Measurements from ENCODE around the gene PSMC3. TPM values are rescaled to one million over a fixed set of nuclear protein-coding genes. Genes with fewer than 3 reads are reported as not detected.

PSMC3 gene
- total and polyA plus RNA-seq, 2 of the 13 experiments (the other 11 are each of a cell fraction or from before 2014, with no cell fraction given): 75.8 to 214 TPM

- Histone ChIP-seq H3K79me2 (ENCODE audit: insufficient read depth, low read length) (no peaks in the 10 kb centered on the region), H3K27ac (ENCODE audit: extremely low read length, insufficient read depth, low read length) (no peak overlapping the region), H3K36me3 (replicated peaks in 1 of 2; ENCODE audit: control insufficient read depth in 1 of 2, insufficient read depth in 2 of 2, low read length in 2 of 2) (no peaks in the 10 kb centered on the region), H3K4me3 (replicated peaks in 1 of 3; ENCODE audit: insufficient read depth in 1 of 3, low read depth in 2 of 3, low read length in 3 of 3) (no peak overlapping the region), H3K9me3 (ENCODE audit: low read length) (no peaks in the 10 kb centered on the region), H3K27me3 (ENCODE audit: control insufficient read depth in 1 of 2, insufficient read depth in 2 of 2, low read length in 2 of 2) (peaks cover 2% of the 10 kb centered on the region in 2 experiments; a peak in 1 of 5 replicates), H3K4me2 (ENCODE audit: low read depth, low read length) (no peak overlapping the region), H2AFZ (ENCODE audit: low read length) (no peak overlapping the region), H4K20me1 (ENCODE audit: insufficient read depth, low read length) (no peaks in the 10 kb centered on the region), H3K4me1 (ENCODE audit: insufficient read depth, low read length) (peaks cover 12% of the 10 kb centered on the region; the same call in 1 of the 2 replicates), H3K9ac (ENCODE audit: insufficient read depth, low read depth, low read length) (no peak overlapping the region)
- DNase-seq (ENCODE audit: low spot score): no peak
- intact Hi-C loops (cut with micrococcal nuclease; ENCODE audit: unreplicated experiment) (no loop called here), in situ Hi-C loops (cut with HindIII; ENCODE audit: extremely low pct_ligation_motif_present, low pct_unique_long_range_greater_than_20kb) (loop anchor here (10.0 kb wide), 1 partner anchor 79 kb away; no protein-coding TSS in a partner anchor)
- ChIA-PET POLR2A (interaction anchor here (0.6 kb wide), 1 partner anchor 82 kb away, joined by 3 read pairs; no protein-coding TSS in a partner anchor), CTCF (ENCODE audit: low intra/inter-chr PET ratio, low total read pairs) (no interaction called here)
- FAIRE-seq: no peak
- WGBS (ENCODE audit: low lambda C conversion rate): 32% methylated on average over 8 of the region's 8 CpGs
- BruUV-seq (replicated peaks): no TSS peak
- TF ChIP-seq ZNF253 (CRISPR knock-in tag; IDR thresholded peaks at IDR 0.05; ENCODE audit: borderline replicate concordance) (no peak), KLF13 (CRISPR knock-in tag; IDR thresholded peaks at IDR 0.05) (no peak), PRPF4 (IDR thresholded peaks at IDR 0.05; ENCODE audit: low read depth, low read length, poor library complexity, severe bottlenecking) (no peak), DNMT3B (CRISPR knock-in tag; conservative IDR thresholded peaks at IDR 0.05) (no peak), ZNF782 (CRISPR knock-in tag; IDR thresholded peaks at IDR 0.05; ENCODE audit: borderline replicate concordance) (no peak), ZNF33A (CRISPR knock-in tag; IDR thresholded peaks at IDR 0.05; ENCODE audit: borderline replicate concordance) (no peak), ZSCAN20 (CRISPR knock-in tag; IDR thresholded peaks at IDR 0.05; ENCODE audit: borderline replicate concordance) (no peak), EEA1 (CRISPR knock-in tag; IDR thresholded peaks at IDR 0.05; ENCODE audit: borderline replicate concordance) (no peak)
- no peak for ATAC-seq
These were observed 50.1 kb downstream of the PSMC3 start for GRCh38 chr11:47376107-47376524.

GRCh38 chr11:47375546-47376085, 50.6 kb downstream of the PSMC3 start:
- ChIA-PET CTCF (ENCODE audit: low intra/inter-chr PET ratio, low total read pairs) (no interaction called here), POLR2A (no interaction called here)
- ATAC-seq: no peak
- no TSS peak for BruUV-seq (replicated peaks)
- no peak overlapping the region for H3K27ac ChIP-seq (ENCODE audit: extremely low read length, insufficient read depth, low read length)
- in situ Hi-C loops (cut with HindIII; ENCODE audit: extremely low pct_ligation_motif_present, low pct_unique_long_range_greater_than_20kb) (loop anchor here (10.0 kb wide), 1 partner anchor 79 kb away; no protein-coding TSS in a partner anchor), intact Hi-C loops (cut with micrococcal nuclease; ENCODE audit: unreplicated experiment) (no loop called here)
- FAIRE-seq: no peak
- H3K9ac ChIP-seq (ENCODE audit: insufficient read depth, low read depth, low read length): no peak overlapping the region
- H4K20me1 ChIP-seq (ENCODE audit: insufficient read depth, low read length): no peaks in the 10 kb centered on the region
- H3K4me3 ChIP-seq (replicated peaks in 1 of 3; ENCODE audit: insufficient read depth in 1 of 3, low read depth in 2 of 3, low read length in 3 of 3): no peak overlapping the region
- H3K79me2 ChIP-seq (ENCODE audit: insufficient read depth, low read length): no peaks in the 10 kb centered on the region
- DNase-seq (ENCODE audit: low spot score): no peak
- H2AFZ ChIP-seq (ENCODE audit: low read length): no peak overlapping the region
- peaks cover 2% of the 10 kb centered on the region in 2 experiments; a peak in 1 of 5 replicates for H3K27me3 ChIP-seq (ENCODE audit: control insufficient read depth in 1 of 2, insufficient read depth in 2 of 2, low read length in 2 of 2)
- WGBS (ENCODE audit: low lambda C conversion rate): 40% methylated on average over 10 of the region's 13 CpGs
- no peak overlapping the region for H3K4me2 ChIP-seq (ENCODE audit: low read depth, low read length)
- H3K9me3 ChIP-seq (ENCODE audit: low read length): no peaks in the 10 kb centered on the region
- H3K36me3 ChIP-seq (replicated peaks in 1 of 2; ENCODE audit: control insufficient read depth in 1 of 2, insufficient read depth in 2 of 2, low read length in 2 of 2): no peaks in the 10 kb centered on the region
- H3K4me1 ChIP-seq (ENCODE audit: insufficient read depth, low read length): peaks cover 12% of the 10 kb centered on the region; the same call in 1 of the 2 replicates
- TF ChIP-seq GMEB2 (CRISPR knock-in tag; IDR thresholded peaks at IDR 0.05; ENCODE audit: low read depth): no peak
- TF ChIP-seq ZMAT5 (CRISPR knock-in tag; IDR thresholded peaks at IDR 0.05; ENCODE audit: borderline replicate concordance, low read depth): no peak
- no peak for TF ChIP-seq ZNF451 (CRISPR knock-in tag; IDR thresholded peaks at IDR 0.05)
- TF ChIP-seq MTERF4 (CRISPR knock-in tag; IDR thresholded peaks at IDR 0.05): no peak
- TF ChIP-seq IRF2 (CRISPR knock-in tag; IDR thresholded peaks at IDR 0.05): no peak
- no peak for TF ChIP-seq NCOA2 (CRISPR knock-in tag; IDR thresholded peaks at IDR 0.05)
- no peak for TF ChIP-seq NFATC3 (CRISPR knock-in tag; IDR thresholded peaks at IDR 0.05)
- TF ChIP-seq BCL6 (CRISPR knock-in tag; IDR thresholded peaks at IDR 0.05): no peak
- no peak for TF ChIP-seq MIER3 (CRISPR knock-in tag; IDR thresholded peaks at IDR 0.05; ENCODE audit: borderline replicate concordance)
